Measurements from ENCODE around the gene GAP43. TPM values are rescaled to one million over a fixed set of nuclear protein-coding genes. Genes with fewer than 3 reads are reported as not detected.
"Not testable (repeated sequence)": the region's sequence is repeated elsewhere in the genome, so short reads cannot be mapped to it uniquely, and the experiment has no call there.

The GAP43 gene
- total RNA-seq, 1 donor from 2014 or later, result not detected

DNA sequence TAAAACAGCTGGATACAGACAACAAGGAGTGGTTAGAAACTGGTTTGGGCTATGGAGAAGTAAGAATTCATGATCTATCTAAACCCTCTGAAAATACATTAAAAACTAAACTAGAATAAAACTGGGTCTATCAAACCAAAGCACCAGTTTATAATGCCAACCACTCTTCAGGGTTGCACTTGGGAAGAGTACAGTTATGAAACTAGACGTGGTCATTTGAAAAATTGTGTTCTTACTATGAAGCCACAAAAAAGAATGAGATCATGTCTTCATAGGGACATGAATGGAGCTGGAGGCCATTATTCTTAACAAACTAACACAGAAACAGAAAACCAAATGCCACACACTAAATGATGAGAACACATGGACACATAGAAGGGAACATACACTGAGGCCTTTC lies 103.8 kb downstream of the GAP43 start:
- DNase-seq (no peak), ATAC-seq (ENCODE audit: low read depth) (no peak)
- POLR2A ChIA-PET, result no interaction called here

DNA sequence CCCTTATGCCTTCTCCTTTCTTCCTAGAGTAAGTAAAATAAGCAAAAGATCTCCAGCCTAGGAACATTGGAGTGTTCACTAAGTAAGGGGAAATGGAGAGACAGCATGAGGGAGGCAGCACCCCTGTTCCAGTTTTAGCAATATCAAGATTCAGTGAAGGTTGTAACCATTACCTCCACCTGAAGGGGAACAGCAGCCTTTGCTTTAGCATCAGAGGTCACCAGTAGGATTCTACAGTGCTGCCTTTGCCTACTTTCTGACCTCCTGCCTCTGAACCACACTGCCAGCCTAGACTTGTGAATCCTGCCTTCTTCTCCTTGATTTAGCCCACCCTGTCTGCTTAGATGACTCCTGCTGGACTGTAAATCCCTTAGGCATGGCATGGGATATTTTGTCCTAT lies 104.7 kb downstream of the GAP43 start:
- Mint-ChIP-seq H3K36me3 (ENCODE audit: low read depth) (no peaks in the 10 kb centered on the region), H3K4me1 (no peaks in the 10 kb centered on the region), H3K27me3 (no peaks in the 10 kb centered on the region), H3K4me3 (no peak overlapping the region), H3K9me3 (peaks cover 3% of the 10 kb centered on the region), H3K27ac (no peak overlapping the region)
- DNase-seq (no peak), ATAC-seq (ENCODE audit: low read depth) (no peak)
- TF ChIP-seq, protein P1, sequence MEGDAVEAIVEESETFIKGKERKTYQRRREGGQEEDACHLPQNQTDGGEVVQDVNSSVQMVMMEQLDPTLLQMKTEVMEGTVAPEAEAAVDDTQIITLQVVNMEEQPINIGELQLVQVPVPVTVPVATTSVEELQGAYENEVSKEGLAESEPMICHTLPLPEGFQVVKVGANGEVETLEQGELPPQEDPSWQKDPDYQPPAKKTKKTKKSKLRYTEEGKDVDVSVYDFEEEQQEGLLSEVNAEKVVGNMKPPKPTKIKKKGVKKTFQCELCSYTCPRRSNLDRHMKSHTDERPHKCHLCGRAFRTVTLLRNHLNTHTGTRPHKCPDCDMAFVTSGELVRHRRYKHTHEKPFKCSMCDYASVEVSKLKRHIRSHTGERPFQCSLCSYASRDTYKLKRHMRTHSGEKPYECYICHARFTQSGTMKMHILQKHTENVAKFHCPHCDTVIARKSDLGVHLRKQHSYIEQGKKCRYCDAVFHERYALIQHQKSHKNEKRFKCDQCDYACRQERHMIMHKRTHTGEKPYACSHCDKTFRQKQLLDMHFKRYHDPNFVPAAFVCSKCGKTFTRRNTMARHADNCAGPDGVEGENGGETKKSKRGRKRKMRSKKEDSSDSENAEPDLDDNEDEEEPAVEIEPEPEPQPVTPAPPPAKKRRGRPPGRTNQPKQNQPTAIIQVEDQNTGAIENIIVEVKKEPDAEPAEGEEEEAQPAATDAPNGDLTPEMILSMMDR (IDR thresholded peaks at IDR 0.05), result no peak
- ChIA-PET POLR2A (no interaction called here), CTCF (no interaction called here)
- intact Hi-C loops (cut with micrococcal nuclease), result no loop called here

More for the DNA sequence above, 103.8 kb downstream of the GAP43 start:
- intact Hi-C loops (cut with micrococcal nuclease), result no loop called here
- TF ChIP-seq, protein P1 (IDR thresholded peaks at IDR 0.05), result no peak
- CTCF ChIA-PET, result no interaction called here
- Mint-ChIP-seq H3K27me3 (no peaks in the 10 kb centered on the region), H3K4me1 (no peaks in the 10 kb centered on the region), H3K27ac (no peak overlapping the region), H3K9me3 (no peaks in the 10 kb centered on the region), H3K4me3 (no peak overlapping the region), H3K36me3 (ENCODE audit: low read depth) (no peaks in the 10 kb centered on the region)

DNA sequence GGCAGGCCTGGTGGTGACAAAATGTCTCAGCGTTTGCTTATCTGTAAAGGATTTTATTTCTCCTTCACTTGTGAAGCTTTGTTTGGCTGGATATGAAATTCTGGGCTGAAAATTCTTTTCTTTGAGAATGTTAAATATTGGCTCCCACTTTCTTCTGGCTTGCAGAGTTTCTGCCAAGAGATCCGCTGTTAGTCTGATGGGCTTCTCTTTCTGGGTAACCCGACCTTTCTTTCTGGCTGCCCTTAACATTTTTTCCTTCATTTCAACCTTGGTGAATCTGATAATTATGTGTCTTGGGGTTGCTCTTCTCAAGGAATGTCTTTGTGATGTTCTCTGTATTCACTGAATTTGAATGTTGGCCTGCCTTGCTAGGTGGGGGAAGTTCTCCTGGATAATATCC lies 113.0 kb downstream of the GAP43 start:
- Mint-ChIP-seq H3K27me3 (peaks cover 24% of the 10 kb centered on the region), H3K9me3 (peaks cover 15% of the 10 kb centered on the region)
- ATAC-seq (ENCODE audit: low read depth); POLR2A ChIA-PET; H3K4me3 Mint-ChIP-seq; CTCF ChIA-PET; H3K27ac Mint-ChIP-seq; H3K36me3 Mint-ChIP-seq (ENCODE audit: low read depth); H3K4me1 Mint-ChIP-seq; intact Hi-C loops (cut with micrococcal nuclease); DNase-seq: not testable (repeated sequence)

DNA sequence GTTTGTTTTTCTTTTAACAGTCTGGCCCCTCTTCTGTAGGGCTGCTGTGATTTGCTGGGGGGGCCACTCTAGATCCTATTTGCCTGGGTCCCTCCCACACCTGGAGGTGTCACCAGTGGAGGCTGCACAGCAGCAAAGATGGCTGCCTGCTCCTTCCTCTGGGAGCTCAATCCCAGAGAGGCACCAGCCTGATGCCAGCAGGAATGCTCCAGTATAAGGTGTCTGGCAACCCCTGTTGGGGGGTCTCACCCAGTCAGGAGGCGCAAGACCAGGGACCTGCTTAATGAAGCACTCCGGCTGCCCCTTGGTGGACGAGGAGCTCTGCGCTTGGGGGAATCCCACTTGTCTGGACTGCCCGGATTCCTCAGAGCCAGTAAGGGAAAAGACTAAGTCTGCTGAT lies 118.3 kb downstream of the GAP43 start:
- TF ChIP-seq, protein P1 (IDR thresholded peaks at IDR 0.05), result no peak
- ATAC-seq (ENCODE audit: low read depth) (no peak), DNase-seq (no peak)
- intact Hi-C loops (cut with micrococcal nuclease), result no loop called here
- Mint-ChIP-seq H3K4me1 (no peaks in the 10 kb centered on the region), H3K27ac (no peak overlapping the region), H3K9me3 (peaks cover 12% of the 10 kb centered on the region), H3K27me3 (peaks cover 34% of the 10 kb centered on the region), H3K4me3 (no peak overlapping the region), H3K36me3 (ENCODE audit: low read depth) (no peaks in the 10 kb centered on the region)
- POLR2A ChIA-PET, result no interaction called here
- CTCF ChIA-PET, result no interaction called here

DNA sequence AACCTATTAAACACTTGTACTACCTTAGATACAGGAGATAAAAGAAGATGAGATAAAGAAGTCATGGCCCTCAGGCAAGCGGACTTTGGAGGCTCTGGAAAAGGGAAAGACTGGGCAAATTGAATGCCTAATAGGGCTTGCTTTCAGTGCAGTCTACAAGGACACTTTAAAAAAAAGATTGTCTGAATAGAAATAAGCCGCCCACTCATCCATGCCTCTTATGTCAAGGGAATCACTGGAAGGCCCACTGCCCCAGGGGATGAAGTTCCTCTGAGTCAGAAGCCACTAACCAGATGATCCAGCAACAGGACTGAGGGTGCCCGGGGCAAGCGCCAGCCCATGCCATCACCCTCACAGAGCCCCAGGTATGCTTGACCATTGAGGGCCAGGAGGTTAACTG lies 121.2 kb downstream of the GAP43 start:
- peaks cover 29% of the 10 kb centered on the region for H3K27me3 Mint-ChIP-seq
- DNase-seq; CTCF ChIA-PET; POLR2A ChIA-PET; H3K27ac Mint-ChIP-seq; H3K4me3 Mint-ChIP-seq; H3K4me1 Mint-ChIP-seq; H3K36me3 Mint-ChIP-seq (ENCODE audit: low read depth); intact Hi-C loops (cut with micrococcal nuclease); H3K9me3 Mint-ChIP-seq; ATAC-seq (ENCODE audit: low read depth): not testable (repeated sequence)

DNA sequence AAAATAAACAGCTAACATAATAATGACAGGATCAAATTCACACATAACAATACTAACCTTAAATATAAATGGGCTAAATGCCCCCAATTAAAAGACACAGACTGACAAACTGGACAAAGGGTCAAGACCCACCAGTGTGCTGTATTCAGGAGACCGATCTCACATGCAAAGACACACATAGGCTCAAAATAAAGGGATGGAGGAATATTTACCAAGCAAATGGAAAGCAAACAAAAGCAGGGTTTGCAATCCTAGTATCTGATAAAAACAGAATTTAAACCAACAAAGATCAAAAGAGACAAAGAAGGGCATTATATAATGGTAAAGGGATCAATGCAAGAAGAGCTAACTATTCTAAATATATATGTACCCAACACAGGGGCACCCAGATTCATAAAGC lies 129.7 kb downstream of the GAP43 start:
- intact Hi-C loops (cut with micrococcal nuclease); H3K9me3 Mint-ChIP-seq; DNase-seq; H3K4me3 Mint-ChIP-seq; ATAC-seq (ENCODE audit: low read depth); H3K27ac Mint-ChIP-seq; H3K4me1 Mint-ChIP-seq; CTCF ChIA-PET; POLR2A ChIA-PET; H3K36me3 Mint-ChIP-seq (ENCODE audit: low read depth): not testable (repeated sequence)
- H3K27me3 Mint-ChIP-seq, result peaks cover 18% of the 10 kb centered on the region

DNA sequence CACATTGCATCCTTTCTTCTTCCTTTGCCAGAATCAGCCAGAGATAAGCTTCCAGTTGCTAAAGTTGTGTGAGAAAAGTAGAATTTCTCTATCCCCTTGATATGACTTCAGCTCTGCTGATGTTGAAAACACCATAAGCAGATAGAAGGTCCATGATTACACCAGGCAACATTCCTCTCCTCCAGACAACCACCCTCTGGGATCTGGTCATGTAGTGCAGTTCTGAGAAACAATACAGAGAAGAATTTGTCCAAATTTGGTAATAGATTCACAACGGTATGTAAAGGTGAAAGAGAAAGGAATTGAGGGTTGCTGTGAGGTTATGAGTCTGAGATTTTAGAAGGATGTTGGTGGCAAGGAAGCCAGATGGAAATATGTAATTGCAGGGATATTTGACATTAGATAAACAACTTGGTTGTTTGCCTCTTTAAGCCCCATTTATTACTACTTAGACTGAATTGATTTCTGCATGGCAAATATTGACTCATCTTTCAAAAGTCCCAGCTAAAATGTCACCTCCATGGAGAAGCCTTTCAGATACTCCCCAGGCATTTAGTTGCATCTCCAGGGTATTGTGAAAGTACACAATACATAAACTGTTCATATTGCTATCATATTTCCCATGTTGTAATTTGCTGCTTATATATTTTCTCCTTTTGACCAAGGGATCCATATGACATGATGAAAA lies 134.9 kb downstream of the GAP43 start:
- intact Hi-C loops (cut with micrococcal nuclease), result no loop called here
- Mint-ChIP-seq H3K9me3 (no peaks in the 10 kb centered on the region), H3K36me3 (ENCODE audit: low read depth) (no peaks in the 10 kb centered on the region), H3K4me1 (no peaks in the 10 kb centered on the region), H3K27me3 (no peaks in the 10 kb centered on the region), H3K27ac (no peak overlapping the region), H3K4me3 (no peak overlapping the region)
- ChIA-PET POLR2A (no interaction called here), CTCF (no interaction called here)
- TF ChIP-seq, protein P1 (IDR thresholded peaks at IDR 0.05), result no peak
- DNase-seq (no peak), ATAC-seq (ENCODE audit: low read depth) (no peak)

All from activated B cell treated with CpG ODN at 0.5 μM for 24 hours (primary cell).